HL-60 (cell line): Measurements from ENCODE around the gene GAD2.

Experiments
- DNase-seq, 2 experiments: peaks; one replicate each; pipeline ENCODE4 v3.0.0-alpha.2; 2010 to 2020; ENCODE audit warnings: low read depth in 1 of 2, low spot score in 1 of 2
- H3K27ac ChIP-seq: fragments of 250-450 bp; sonication (Bioruptor Pico); replicated peaks from 2 replicates; pipeline ENCODE4 v1.5.1; 2020; ENCODE audit warnings: mild to moderate bottlenecking, moderate library complexity
- H3K27me3 ChIP-seq: fragments of 250-450 bp; sonication (Bioruptor Pico); 2 replicates; pipeline ENCODE4 v1.5.1; 2021; ENCODE audit warnings: mild to moderate bottlenecking, moderate library complexity; ENCODE audit not compliant: insufficient read depth, poor library complexity, severe bottlenecking
- H3K4me3 ChIP-seq: replicated peaks from 2 replicates; pipeline ENCODE4 v1.5.1; 2011; ENCODE audit warnings: mild to moderate bottlenecking, control low read depth, low read length; ENCODE audit not compliant: insufficient read depth
- GABPA ChIP-seq: IDR thresholded peaks from 2 replicates; pipeline ENCODE4 v1.6.1; 2012; ENCODE audit warnings: low read depth
- POLR2AphosphoS5 ChIP-seq: IDR thresholded peaks from 2 replicates; pipeline ENCODE4 v1.6.1; 2012; ENCODE audit warnings: low read depth
- SPI1 ChIP-seq: IDR thresholded peaks from 2 replicates; pipeline ENCODE4 v1.6.1; 2012; ENCODE audit warnings: low read depth, mild to moderate bottlenecking, borderline replicate concordance
- TF ChIP-seq, protein P1 (sequence below): IDR thresholded peaks from one replicate; pipeline ENCODE4 v1.5.1; 2011; ENCODE audit warnings: low read length, control low read depth, inconsistent platforms; ENCODE audit not compliant: insufficient read depth
- TF ChIP-seq, protein P2 (sequence below): IDR thresholded peaks from 2 replicates; pipeline ENCODE4 v1.6.1; 2012; ENCODE audit warnings: low read depth; ENCODE audit not compliant: insufficient replicate concordance

Gene GAD2

DNA sequence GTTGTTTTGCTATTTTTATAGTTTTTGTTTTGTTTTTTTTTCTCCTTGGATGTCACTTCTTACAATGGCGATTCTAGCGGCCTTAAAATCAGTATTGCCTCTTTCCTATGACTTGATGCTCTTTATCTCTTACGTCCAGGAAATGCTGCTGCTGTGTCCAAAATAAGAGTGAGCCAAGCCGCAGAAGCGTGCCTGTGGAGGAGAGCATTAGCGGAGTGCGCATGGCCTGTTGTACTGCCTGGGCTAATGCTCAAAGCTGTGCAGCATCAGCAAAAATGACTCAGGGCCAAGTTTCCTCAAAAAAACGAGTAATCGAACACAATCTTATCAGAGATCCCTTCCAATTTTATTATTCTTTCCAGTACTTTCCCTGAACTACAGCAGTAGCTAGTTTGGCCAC, 18.5 kb upstream of the GAD2 start:
- no peak overlapping the region for H3K27ac ChIP-seq

GRCh38 chr10:26199841-26200240, 16.7 kb upstream of the GAD2 start:
- H3K4me3 ChIP-seq: no peak overlapping the region
- no peak for DNase-seq
- TF ChIP-seq POLR2AphosphoS5: no peak
- no peak for TF ChIP-seq GABPA
- TF ChIP-seq, protein P1, sequence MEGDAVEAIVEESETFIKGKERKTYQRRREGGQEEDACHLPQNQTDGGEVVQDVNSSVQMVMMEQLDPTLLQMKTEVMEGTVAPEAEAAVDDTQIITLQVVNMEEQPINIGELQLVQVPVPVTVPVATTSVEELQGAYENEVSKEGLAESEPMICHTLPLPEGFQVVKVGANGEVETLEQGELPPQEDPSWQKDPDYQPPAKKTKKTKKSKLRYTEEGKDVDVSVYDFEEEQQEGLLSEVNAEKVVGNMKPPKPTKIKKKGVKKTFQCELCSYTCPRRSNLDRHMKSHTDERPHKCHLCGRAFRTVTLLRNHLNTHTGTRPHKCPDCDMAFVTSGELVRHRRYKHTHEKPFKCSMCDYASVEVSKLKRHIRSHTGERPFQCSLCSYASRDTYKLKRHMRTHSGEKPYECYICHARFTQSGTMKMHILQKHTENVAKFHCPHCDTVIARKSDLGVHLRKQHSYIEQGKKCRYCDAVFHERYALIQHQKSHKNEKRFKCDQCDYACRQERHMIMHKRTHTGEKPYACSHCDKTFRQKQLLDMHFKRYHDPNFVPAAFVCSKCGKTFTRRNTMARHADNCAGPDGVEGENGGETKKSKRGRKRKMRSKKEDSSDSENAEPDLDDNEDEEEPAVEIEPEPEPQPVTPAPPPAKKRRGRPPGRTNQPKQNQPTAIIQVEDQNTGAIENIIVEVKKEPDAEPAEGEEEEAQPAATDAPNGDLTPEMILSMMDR: no peak
- TF ChIP-seq, protein P2, sequence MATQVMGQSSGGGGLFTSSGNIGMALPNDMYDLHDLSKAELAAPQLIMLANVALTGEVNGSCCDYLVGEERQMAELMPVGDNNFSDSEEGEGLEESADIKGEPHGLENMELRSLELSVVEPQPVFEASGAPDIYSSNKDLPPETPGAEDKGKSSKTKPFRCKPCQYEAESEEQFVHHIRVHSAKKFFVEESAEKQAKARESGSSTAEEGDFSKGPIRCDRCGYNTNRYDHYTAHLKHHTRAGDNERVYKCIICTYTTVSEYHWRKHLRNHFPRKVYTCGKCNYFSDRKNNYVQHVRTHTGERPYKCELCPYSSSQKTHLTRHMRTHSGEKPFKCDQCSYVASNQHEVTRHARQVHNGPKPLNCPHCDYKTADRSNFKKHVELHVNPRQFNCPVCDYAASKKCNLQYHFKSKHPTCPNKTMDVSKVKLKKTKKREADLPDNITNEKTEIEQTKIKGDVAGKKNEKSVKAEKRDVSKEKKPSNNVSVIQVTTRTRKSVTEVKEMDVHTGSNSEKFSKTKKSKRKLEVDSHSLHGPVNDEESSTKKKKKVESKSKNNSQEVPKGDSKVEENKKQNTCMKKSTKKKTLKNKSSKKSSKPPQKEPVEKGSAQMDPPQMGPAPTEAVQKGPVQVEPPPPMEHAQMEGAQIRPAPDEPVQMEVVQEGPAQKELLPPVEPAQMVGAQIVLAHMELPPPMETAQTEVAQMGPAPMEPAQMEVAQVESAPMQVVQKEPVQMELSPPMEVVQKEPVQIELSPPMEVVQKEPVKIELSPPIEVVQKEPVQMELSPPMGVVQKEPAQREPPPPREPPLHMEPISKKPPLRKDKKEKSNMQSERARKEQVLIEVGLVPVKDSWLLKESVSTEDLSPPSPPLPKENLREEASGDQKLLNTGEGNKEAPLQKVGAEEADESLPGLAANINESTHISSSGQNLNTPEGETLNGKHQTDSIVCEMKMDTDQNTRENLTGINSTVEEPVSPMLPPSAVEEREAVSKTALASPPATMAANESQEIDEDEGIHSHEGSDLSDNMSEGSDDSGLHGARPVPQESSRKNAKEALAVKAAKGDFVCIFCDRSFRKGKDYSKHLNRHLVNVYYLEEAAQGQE: no peak
- TF ChIP-seq SPI1: no peak
- H3K27me3 ChIP-seq: peaks cover 2% of the 10 kb centered on the region
- no peak overlapping the region for H3K27ac ChIP-seq

More for the DNA sequence above, 18.5 kb upstream of the GAD2 start:
- Histone ChIP-seq H3K4me3 (no peak overlapping the region), H3K27me3 (peaks cover 2% of the 10 kb centered on the region)
- DNase-seq: no peak
- TF ChIP-seq POLR2AphosphoS5: no peak

DNA sequence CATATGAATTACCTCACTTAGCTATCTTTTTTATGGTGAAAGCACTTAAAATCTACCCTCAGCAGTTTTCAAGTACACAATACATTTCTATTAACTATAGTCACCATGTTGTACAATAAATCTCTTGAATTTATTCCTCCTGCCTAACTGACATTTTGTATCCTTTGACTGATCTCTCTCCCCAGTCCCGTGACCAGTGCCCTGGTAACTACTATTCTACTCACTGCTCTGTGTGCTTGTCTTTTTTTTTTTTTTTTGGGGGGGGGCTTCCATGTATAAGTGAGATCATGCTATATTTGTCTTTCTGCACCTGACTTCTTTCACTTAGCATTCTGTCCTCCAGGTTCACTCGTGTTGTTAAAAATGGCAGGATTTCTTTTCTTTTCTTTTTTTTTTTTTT, 11.4 kb upstream of the GAD2 start:
- DNase-seq: no peak
- Histone ChIP-seq H3K4me3 (no peak overlapping the region), H3K27ac (no peak overlapping the region), H3K27me3 (peaks cover 9% of the 10 kb centered on the region)
- TF ChIP-seq, protein P2: no peak
- no peak for TF ChIP-seq SPI1
- no peak for TF ChIP-seq GABPA
- TF ChIP-seq POLR2AphosphoS5: no peak
- TF ChIP-seq, protein P1: no peak

- no peak for TF ChIP-seq SPI1
- TF ChIP-seq POLR2AphosphoS5: no peak
- TF ChIP-seq, protein P2: no peak
- TF ChIP-seq, protein P1: no peak
- TF ChIP-seq GABPA: no peak
- Histone ChIP-seq H3K4me3 (no peak overlapping the region), H3K27ac (no peak overlapping the region), H3K27me3 (peaks cover 69% of the 10 kb centered on the region)
- no peak for DNase-seq
These were observed 4.7 kb upstream of the GAD2 start for GRCh38 chr10:26211781-26212444.
